ENCODE data around the gene CCDC13. TPM values are rescaled to one million over a fixed set of nuclear protein-coding genes. Genes with fewer than 3 reads are reported as not detected.

Gene CCDC13
- total RNA-seq, 1 donor from 2014 or later: 0.33 TPM

- Histone ChIP-seq H3K27me3 (ENCODE audit: control insufficient read depth, insufficient read depth, low read length) (no peaks in the 10 kb centered on the region), H3K36me3 (ENCODE audit: control insufficient read depth, insufficient read depth, low read length) (no peaks in the 10 kb centered on the region), H3K4me3 (ENCODE audit: low read depth, low read length) (no peak overlapping the region)
- TF ChIP-seq, protein P1, sequence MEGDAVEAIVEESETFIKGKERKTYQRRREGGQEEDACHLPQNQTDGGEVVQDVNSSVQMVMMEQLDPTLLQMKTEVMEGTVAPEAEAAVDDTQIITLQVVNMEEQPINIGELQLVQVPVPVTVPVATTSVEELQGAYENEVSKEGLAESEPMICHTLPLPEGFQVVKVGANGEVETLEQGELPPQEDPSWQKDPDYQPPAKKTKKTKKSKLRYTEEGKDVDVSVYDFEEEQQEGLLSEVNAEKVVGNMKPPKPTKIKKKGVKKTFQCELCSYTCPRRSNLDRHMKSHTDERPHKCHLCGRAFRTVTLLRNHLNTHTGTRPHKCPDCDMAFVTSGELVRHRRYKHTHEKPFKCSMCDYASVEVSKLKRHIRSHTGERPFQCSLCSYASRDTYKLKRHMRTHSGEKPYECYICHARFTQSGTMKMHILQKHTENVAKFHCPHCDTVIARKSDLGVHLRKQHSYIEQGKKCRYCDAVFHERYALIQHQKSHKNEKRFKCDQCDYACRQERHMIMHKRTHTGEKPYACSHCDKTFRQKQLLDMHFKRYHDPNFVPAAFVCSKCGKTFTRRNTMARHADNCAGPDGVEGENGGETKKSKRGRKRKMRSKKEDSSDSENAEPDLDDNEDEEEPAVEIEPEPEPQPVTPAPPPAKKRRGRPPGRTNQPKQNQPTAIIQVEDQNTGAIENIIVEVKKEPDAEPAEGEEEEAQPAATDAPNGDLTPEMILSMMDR (IDR thresholded peaks at IDR 0.05; ENCODE audit: insufficient read depth, low read length, poor library complexity, severe bottlenecking): no peak
- DNase-seq (ENCODE audit: low read depth): no peak
These were observed 16.3 kb downstream of the CCDC13 start for GRCh38 chr3:42756681-42757213.

- no peak for DNase-seq (ENCODE audit: low read depth)
- TF ChIP-seq, protein P1 (IDR thresholded peaks at IDR 0.05; ENCODE audit: insufficient read depth, low read length, poor library complexity, severe bottlenecking): peak; percentile 47
These were observed 17.1 kb downstream of the CCDC13 start for GRCh38 chr3:42755681-42756578.

DNA sequence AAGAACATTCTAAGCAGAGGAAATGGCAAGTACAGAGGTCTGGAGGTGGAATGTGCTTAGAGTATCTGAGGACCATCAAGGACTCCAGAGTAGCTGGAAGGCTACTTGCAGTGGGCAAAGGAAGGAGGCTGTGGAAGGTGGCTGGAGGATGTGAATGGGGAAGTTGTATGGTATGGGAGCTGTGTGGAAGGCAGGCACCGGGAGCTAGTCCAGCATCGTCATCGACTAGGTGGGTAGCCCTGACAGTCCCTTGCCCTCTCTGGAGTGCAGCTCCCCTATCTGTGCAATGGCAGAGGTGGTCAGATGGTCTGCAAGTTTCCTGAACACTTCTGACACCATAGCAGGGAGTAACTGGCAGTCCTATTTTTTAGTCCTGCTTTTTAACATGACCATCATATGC, 19.3 kb downstream of the CCDC13 start:
- DNase-seq (ENCODE audit: low read depth): no peak
- Histone ChIP-seq H3K4me3 (ENCODE audit: low read depth, low read length) (no peak overlapping the region), H3K27me3 (ENCODE audit: control insufficient read depth, insufficient read depth, low read length) (no peaks in the 10 kb centered on the region), H3K36me3 (ENCODE audit: control insufficient read depth, insufficient read depth, low read length) (no peaks in the 10 kb centered on the region)
- TF ChIP-seq, protein P1 (IDR thresholded peaks at IDR 0.05; ENCODE audit: insufficient read depth, low read length, poor library complexity, severe bottlenecking): no peak

More at GRCh38 chr3:42755681-42756578, 17.1 kb downstream of the CCDC13 start:
- no peaks in the 10 kb centered on the region for H3K27me3 ChIP-seq (ENCODE audit: control insufficient read depth, insufficient read depth, low read length)
- H3K4me3 ChIP-seq (ENCODE audit: low read depth, low read length): no peak overlapping the region
- no peaks in the 10 kb centered on the region for H3K36me3 ChIP-seq (ENCODE audit: control insufficient read depth, insufficient read depth, low read length)

DNA sequence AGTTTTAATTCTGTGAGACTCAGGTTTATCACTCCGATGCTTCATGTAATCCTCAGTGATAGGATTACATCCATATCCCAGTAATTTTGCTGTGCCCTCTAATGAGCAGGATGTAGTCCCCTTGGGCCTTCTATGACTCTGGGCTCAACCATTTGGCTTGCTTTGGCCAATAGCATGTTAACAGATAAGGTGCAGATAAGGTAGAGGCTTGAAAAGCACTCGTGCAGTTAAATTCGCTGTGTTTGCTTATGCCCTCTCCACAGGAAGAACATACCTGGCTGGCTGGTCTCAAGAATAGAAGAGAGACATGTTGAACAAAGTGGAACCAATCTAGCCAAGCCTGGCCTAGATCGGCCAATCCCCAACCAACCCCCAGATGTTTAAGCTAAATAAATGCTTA, 20.1 kb downstream of the CCDC13 start:
- Histone ChIP-seq H3K27me3 (ENCODE audit: control insufficient read depth, insufficient read depth, low read length) (no peaks in the 10 kb centered on the region), H3K4me3 (ENCODE audit: low read depth, low read length) (no peak overlapping the region), H3K36me3 (ENCODE audit: control insufficient read depth, insufficient read depth, low read length) (no peaks in the 10 kb centered on the region)
- TF ChIP-seq, protein P1 (IDR thresholded peaks at IDR 0.05; ENCODE audit: insufficient read depth, low read length, poor library complexity, severe bottlenecking): no peak
- no peak for DNase-seq (ENCODE audit: low read depth)

DNA sequence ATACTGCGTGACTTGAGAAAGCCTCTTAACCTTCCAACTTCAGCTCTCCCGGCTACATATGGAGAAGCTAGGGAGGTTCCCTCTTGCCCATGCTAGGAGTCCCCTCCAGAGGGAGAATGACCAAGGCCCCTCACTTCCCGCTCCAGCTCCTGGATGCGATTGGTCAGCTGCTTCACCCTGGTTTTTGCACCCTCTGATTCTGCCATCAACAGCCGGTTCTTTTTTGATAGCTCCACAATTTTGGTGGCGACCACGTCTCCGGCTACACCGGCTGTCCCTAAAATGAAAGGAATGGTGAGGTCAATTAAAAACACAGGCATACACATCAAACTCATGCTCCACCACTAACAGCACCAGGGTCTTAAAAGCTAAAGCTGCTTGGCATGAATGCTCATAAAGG, 20.6 kb downstream of the CCDC13 start:
- Histone ChIP-seq H3K36me3 (ENCODE audit: control insufficient read depth, insufficient read depth, low read length) (no peaks in the 10 kb centered on the region), H3K27me3 (ENCODE audit: control insufficient read depth, insufficient read depth, low read length) (no peaks in the 10 kb centered on the region), H3K4me3 (ENCODE audit: low read depth, low read length) (no peak overlapping the region)
- no peak for DNase-seq (ENCODE audit: low read depth)
- TF ChIP-seq, protein P1 (IDR thresholded peaks at IDR 0.05; ENCODE audit: insufficient read depth, low read length, poor library complexity, severe bottlenecking): no peak

Measured in kidney epithelial cell (primary cell).